NCI-H146 treated with DMSO at 0.1 percent for 48 hours (cell line): Measurements from ENCODE around the gene CAPN12.
"Not testable (repeated sequence)": the region's sequence is repeated elsewhere in the genome, so short reads cannot be mapped to it uniquely, and the experiment has no call there.

Source experiments
- DNase-seq: peaks from one replicate; lab custom pipeline; 2025; ENCODE audit not compliant: unreplicated experiment; lab: John Stamatoyannopoulos, UW

The CAPN12 gene

GRCh38 chr19:38771569-38771968 is 27.3 kb upstream of the CAPN12 start:
- not testable (repeated sequence) for DNase-seq

- not testable (repeated sequence) for DNase-seq
These were observed 26.6 kb upstream of the CAPN12 start for GRCh38 chr19:38770949-38771275.

- DNase-seq: not testable (repeated sequence)
These were observed 26.1 kb upstream of the CAPN12 start for GRCh38 chr19:38770228-38770948.

GRCh38 chr19:38769635-38770211 is 25.4 kb upstream of the CAPN12 start:
- no peak for DNase-seq

GRCh38 chr19:38766276-38767047 is 22.2 kb upstream of the CAPN12 start:
- DNase-seq: no peak

- DNase-seq: no peak
These were observed 20.9 kb upstream of the CAPN12 start for GRCh38 chr19:38765214-38765613.

GRCh38 chr19:38763795-38764220 is 19.5 kb upstream of the CAPN12 start:
- no peak for DNase-seq

GRCh38 chr19:38761884-38762389 is 17.7 kb upstream of the CAPN12 start:
- DNase-seq: not testable (repeated sequence)

- DNase-seq: not testable (repeated sequence)
These were observed 16.7 kb upstream of the CAPN12 start for GRCh38 chr19:38760805-38761517.

GRCh38 chr19:38759590-38760003 is 15.3 kb upstream of the CAPN12 start:
- no peak for DNase-seq

- DNase-seq: not testable (repeated sequence)
These were observed 9.9 kb upstream of the CAPN12 start for GRCh38 chr19:38754196-38754595.

- DNase-seq: not testable (repeated sequence)
These were observed 9.5 kb upstream of the CAPN12 start for GRCh38 chr19:38753783-38754182.

GRCh38 chr19:38745316-38745715 is 1.0 kb upstream of the CAPN12 start:
- no peak for DNase-seq

GRCh38 chr19:38744874-38745273 is 600 bp upstream of the CAPN12 start:
- no peak for DNase-seq

- no peak for DNase-seq
These were observed 628 bp downstream of the CAPN12 start for GRCh38 chr19:38743394-38744297.

- DNase-seq: no peak
These were observed 1.4 kb downstream of the CAPN12 start for GRCh38 chr19:38742906-38743305.

GRCh38 chr19:38742296-38742695 is 2.0 kb downstream of the CAPN12 start:
- DNase-seq: no peak

- DNase-seq: no peak
These were observed 2.6 kb downstream of the CAPN12 start for GRCh38 chr19:38741670-38742069.

- DNase-seq: no peak
These were observed 3.3 kb downstream of the CAPN12 start for GRCh38 chr19:38740932-38741331.

GRCh38 chr19:38740257-38740592 is 4.0 kb downstream of the CAPN12 start:
- no peak for DNase-seq
